ENCODE measurements around the gene TMC6.

- no peak for TF ChIP-seq CTCF (IDR thresholded peaks at IDR 0.05)
- no peak for TF ChIP-seq GATA2 (CRISPR knock-in tag; IDR thresholded peaks at IDR 0.05)
- TF ChIP-seq USF2 (IDR thresholded peaks at IDR 0.05; ENCODE audit: borderline replicate concordance, low read depth, low read length) = no peak
- TF ChIP-seq TEAD4 (IDR thresholded peaks at IDR 0.05; ENCODE audit: borderline replicate concordance, insufficient read depth) = no peak
- no peak for TF ChIP-seq RFX5 (IDR thresholded peaks at IDR 0.05; ENCODE audit: low read length)
- TF ChIP-seq EP300 (IDR thresholded peaks at IDR 0.05; ENCODE audit: borderline replicate concordance in 1 of 2, low read depth in 1 of 2, low read length in 1 of 2) = no peak
- TF ChIP-seq EZH2phosphoT487 (IDR thresholded peaks at IDR 0.05; ENCODE audit: borderline replicate concordance, low read depth) = no peak
- no peak for TF ChIP-seq YY1 (IDR thresholded peaks at IDR 0.05; ENCODE audit: low read depth)
- TF ChIP-seq SMC3 (IDR thresholded peaks at IDR 0.05; ENCODE audit: low read depth, low read length) = no peak
- no peak for TF ChIP-seq POLR2AphosphoS5 (IDR thresholded peaks at IDR 0.05; ENCODE audit: low read depth, low read length)
- TF ChIP-seq ELF1 (IDR thresholded peaks at IDR 0.05) = no peak
- no peak for TF ChIP-seq MAX (IDR thresholded peaks at IDR 0.05; ENCODE audit: low read depth)
- TF ChIP-seq NRF1 (IDR thresholded peaks at IDR 0.05; ENCODE audit: low read depth, low read length) = no peak
Measured at GRCh38 chr17:78062596-78062995, 66.0 kb downstream of the TMC6 start.

Measured in SK-N-SH (cell line).